PFSK-1 (cell line): ENCODE data around the gene GFPT1.

Experiments
- FOXP2 ChIP-seq: optimal IDR thresholded peaks from 2 replicates; pipeline ENCODE3; 2011; ENCODE audit warnings: borderline replicate concordance, control low read depth, inconsistent platforms; ENCODE audit not compliant: insufficient read depth; ENCODE audit errors: extremely low read length, extremely low read depth
- POLR2AphosphoS5 ChIP-seq: IDR thresholded peaks from 2 replicates; pipeline ENCODE4 v1.6.1; 2012; ENCODE audit warnings: low read depth, mild to moderate bottlenecking, control low read depth, low read length, moderate library complexity
- REST ChIP-seq, 2 experiments: IDR thresholded peaks; 2 replicates each; pipeline versions ENCODE4 v1.6.1 to v1.8.0; 2011 to 2012; ENCODE audit warnings: low read depth in 2 of 2, low read length in 2 of 2, control low read depth in 1 of 2, inconsistent platforms in 1 of 2, mild to moderate bottlenecking in 1 of 2, moderate library complexity in 1 of 2; ENCODE audit not compliant: insufficient read depth in 1 of 2
- TAF1 ChIP-seq: IDR thresholded peaks from 2 replicates; pipeline ENCODE4 v1.6.1; 2012; ENCODE audit warnings: low read length, control low read depth, borderline replicate concordance; ENCODE audit not compliant: insufficient read depth

DNA sequence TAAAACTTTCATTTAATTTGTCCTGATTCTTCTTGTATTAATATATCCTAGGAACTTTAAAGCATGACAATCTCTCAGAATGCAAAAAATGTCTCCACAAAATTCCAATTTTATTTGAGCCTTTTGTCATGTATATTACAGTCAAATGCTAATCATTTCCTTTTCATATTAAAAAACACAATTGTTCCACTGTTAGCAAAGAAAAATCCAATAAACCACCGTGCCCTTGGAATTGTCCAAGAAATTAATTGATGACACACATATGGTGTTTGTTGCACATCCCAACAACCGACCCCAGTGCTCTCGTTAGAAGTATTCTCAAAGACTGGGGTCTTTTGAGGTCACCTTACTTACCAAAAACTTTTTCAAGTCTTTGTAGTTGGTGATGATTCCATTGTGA is 28.1 kb downstream of the GFPT1 start:
- no peak for TF ChIP-seq POLR2AphosphoS5
- no peak for TF ChIP-seq REST (IDR thresholded peaks at IDR 0.05; ENCODE audit: insufficient read depth in 1 of 2, low read depth in 2 of 2, low read length in 2 of 2)
- no peak for TF ChIP-seq TAF1
- TF ChIP-seq FOXP2: no peak
